ENCODE data around the gene HAT1. TPM values are rescaled to one million over a fixed set of nuclear protein-coding genes. Genes with fewer than 3 reads are reported as not detected.
A peak's percentile ranks its signal among the peaks of the same experiment; 100 is the strongest.
"Not testable (repeated sequence)": the region's sequence is repeated elsewhere in the genome, so short reads cannot be mapped to it uniquely, and the experiment has no call there.

HAT1 gene
- polyA plus RNA-seq, 1 donor from 2014 or later: 39.8 TPM

- Histone ChIP-seq H3K4me2 (ENCODE audit: low read length) (peak overlapping the region; percentile 86), H3K79me2 (replicated peaks; ENCODE audit: insufficient read depth, low read length) (peaks cover 24% of the 10 kb centered on the region), H3K4me3 (ENCODE audit: low read length) (peak overlapping the region; percentile 78), H3K9me2 (ENCODE audit: insufficient read depth, low read length) (no peaks in the 10 kb centered on the region), H3K9ac (ENCODE audit: low read length) (peak overlapping the region; percentile 81), H3K9me3 (ENCODE audit: low read length) (no peaks in the 10 kb centered on the region), H3K36me3 (ENCODE audit: insufficient read depth, low read length) (peaks cover 6% of the 10 kb centered on the region), H3K27me3 (ENCODE audit: insufficient read depth, low read depth, low read length) (no peaks in the 10 kb centered on the region), H2AFZ (ENCODE audit: low read depth, low read length) (peak overlapping the region; percentile 81), H4K20me1 (ENCODE audit: insufficient read depth) (no peaks in the 10 kb centered on the region), H3F3A (ENCODE audit: insufficient read depth, low read length, poor library complexity, severe bottlenecking) (no peaks in the 10 kb centered on the region), H3K27ac (ENCODE audit: low read length) (peak overlapping the region; percentile 77)
- no peak for TF ChIP-seq MXI1 (conservative IDR thresholded peaks at IDR 0.05; ENCODE audit: poor library complexity, severe bottlenecking)
- TF ChIP-seq POLR2AphosphoS5 (IDR thresholded peaks at IDR 0.05): no peak
- TF ChIP-seq, protein P1, sequence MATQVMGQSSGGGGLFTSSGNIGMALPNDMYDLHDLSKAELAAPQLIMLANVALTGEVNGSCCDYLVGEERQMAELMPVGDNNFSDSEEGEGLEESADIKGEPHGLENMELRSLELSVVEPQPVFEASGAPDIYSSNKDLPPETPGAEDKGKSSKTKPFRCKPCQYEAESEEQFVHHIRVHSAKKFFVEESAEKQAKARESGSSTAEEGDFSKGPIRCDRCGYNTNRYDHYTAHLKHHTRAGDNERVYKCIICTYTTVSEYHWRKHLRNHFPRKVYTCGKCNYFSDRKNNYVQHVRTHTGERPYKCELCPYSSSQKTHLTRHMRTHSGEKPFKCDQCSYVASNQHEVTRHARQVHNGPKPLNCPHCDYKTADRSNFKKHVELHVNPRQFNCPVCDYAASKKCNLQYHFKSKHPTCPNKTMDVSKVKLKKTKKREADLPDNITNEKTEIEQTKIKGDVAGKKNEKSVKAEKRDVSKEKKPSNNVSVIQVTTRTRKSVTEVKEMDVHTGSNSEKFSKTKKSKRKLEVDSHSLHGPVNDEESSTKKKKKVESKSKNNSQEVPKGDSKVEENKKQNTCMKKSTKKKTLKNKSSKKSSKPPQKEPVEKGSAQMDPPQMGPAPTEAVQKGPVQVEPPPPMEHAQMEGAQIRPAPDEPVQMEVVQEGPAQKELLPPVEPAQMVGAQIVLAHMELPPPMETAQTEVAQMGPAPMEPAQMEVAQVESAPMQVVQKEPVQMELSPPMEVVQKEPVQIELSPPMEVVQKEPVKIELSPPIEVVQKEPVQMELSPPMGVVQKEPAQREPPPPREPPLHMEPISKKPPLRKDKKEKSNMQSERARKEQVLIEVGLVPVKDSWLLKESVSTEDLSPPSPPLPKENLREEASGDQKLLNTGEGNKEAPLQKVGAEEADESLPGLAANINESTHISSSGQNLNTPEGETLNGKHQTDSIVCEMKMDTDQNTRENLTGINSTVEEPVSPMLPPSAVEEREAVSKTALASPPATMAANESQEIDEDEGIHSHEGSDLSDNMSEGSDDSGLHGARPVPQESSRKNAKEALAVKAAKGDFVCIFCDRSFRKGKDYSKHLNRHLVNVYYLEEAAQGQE (IDR thresholded peaks at IDR 0.05; ENCODE audit: borderline replicate concordance): no peak
Measured at GRCh38 chr2:171894612-171894947, 27.7 kb upstream of the HAT1 start.

DNA sequence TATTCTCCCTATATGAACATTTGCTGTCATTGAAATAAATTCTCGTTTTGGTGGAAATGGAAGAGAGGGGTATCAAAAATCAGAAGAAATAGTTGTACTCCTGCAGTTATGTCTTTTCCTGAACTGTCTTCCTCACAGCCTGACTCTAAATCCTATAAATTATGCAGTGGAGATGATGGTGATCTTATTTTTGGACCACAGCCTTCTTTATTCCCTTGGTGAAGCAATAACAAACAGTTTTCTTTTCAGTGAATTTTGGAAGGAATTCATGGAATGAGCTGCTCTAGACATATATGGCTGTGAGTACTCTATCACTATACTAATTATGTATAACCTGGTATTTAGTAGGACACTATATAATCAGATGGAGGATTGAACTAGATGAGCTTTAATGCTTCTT lies 26.5 kb upstream of the HAT1 start:
- Histone ChIP-seq H3F3A (ENCODE audit: insufficient read depth, low read length, poor library complexity, severe bottlenecking) (no peaks in the 10 kb centered on the region), H3K9me2 (ENCODE audit: insufficient read depth, low read length) (no peaks in the 10 kb centered on the region), H3K27ac (ENCODE audit: low read length) (no peak overlapping the region), H3K9me3 (ENCODE audit: low read length) (no peaks in the 10 kb centered on the region), H3K79me2 (replicated peaks; ENCODE audit: insufficient read depth, low read length) (peaks cover 24% of the 10 kb centered on the region), H3K27me3 (ENCODE audit: insufficient read depth, low read depth, low read length) (no peaks in the 10 kb centered on the region), H3K4me3 (ENCODE audit: low read length) (no peak overlapping the region), H2AFZ (ENCODE audit: low read depth, low read length) (no peak overlapping the region), H3K9ac (ENCODE audit: low read length) (no peak overlapping the region), H4K20me1 (ENCODE audit: insufficient read depth) (no peaks in the 10 kb centered on the region), H3K36me3 (ENCODE audit: insufficient read depth, low read length) (no peaks in the 10 kb centered on the region), H3K4me2 (ENCODE audit: low read length) (no peak overlapping the region)
- TF ChIP-seq EZH2 (IDR thresholded peaks at IDR 0.05; ENCODE audit: borderline replicate concordance, insufficient read depth, low read length, poor library complexity, severe bottlenecking) (no peak), CTCF (IDR thresholded peaks at IDR 0.05; ENCODE audit: poor library complexity, severe bottlenecking) (no peak), SMC3 (conservative IDR thresholded peaks at IDR 0.05; ENCODE audit: poor library complexity) (no peak), MXI1 (conservative IDR thresholded peaks at IDR 0.05; ENCODE audit: poor library complexity, severe bottlenecking) (no peak), EP300 (conservative IDR thresholded peaks at IDR 0.05; ENCODE audit: poor library complexity, severe bottlenecking) (no peak)
- TF ChIP-seq, protein P1 (IDR thresholded peaks at IDR 0.05; ENCODE audit: borderline replicate concordance): no peak

- not testable (repeated sequence) for H3K9ac ChIP-seq (ENCODE audit: low read length); H3K9me2 ChIP-seq (ENCODE audit: insufficient read depth, low read length); H4K20me1 ChIP-seq (ENCODE audit: insufficient read depth); H3K27ac ChIP-seq (ENCODE audit: low read length); H3F3A ChIP-seq (ENCODE audit: insufficient read depth, low read length, poor library complexity, severe bottlenecking); H3K4me2 ChIP-seq (ENCODE audit: low read length); H3K36me3 ChIP-seq (ENCODE audit: insufficient read depth, low read length); H3K4me3 ChIP-seq (ENCODE audit: low read length); H3K79me2 ChIP-seq (replicated peaks; ENCODE audit: insufficient read depth, low read length); H2AFZ ChIP-seq (ENCODE audit: low read depth, low read length); H3K27me3 ChIP-seq (ENCODE audit: insufficient read depth, low read depth, low read length); H3K9me3 ChIP-seq (ENCODE audit: low read length)
Measured at GRCh38 chr2:171899623-171900282, 22.5 kb upstream of the HAT1 start.
